ENCODE measurements around the gene ST7. TPM values are rescaled to one million over a fixed set of nuclear protein-coding genes. Genes with fewer than 3 reads are reported as not detected.

ST7 gene
- total RNA-seq, 1 experiment from 2014 or later, result 12.4 TPM

DNA sequence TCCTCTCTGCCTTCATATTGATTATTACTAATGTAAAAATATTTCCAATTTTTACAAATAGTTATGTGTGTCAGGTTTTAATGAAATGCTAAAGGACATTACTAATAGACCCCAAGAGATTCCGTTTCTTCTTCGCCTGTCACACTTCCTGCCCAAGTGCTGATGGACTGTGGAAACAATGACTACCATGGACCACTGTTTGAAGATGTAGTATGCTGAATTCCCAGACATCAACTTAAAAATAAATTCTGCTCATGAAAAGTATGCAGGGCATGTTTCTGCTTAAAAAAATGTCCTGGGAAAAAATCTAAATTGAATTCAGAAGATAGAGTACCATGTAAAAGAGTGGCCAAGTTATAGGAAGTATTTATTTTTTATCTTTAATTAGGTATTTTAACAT is 52.1 kb downstream of the ST7 start (continued):
- TF ChIP-seq, protein P1, sequence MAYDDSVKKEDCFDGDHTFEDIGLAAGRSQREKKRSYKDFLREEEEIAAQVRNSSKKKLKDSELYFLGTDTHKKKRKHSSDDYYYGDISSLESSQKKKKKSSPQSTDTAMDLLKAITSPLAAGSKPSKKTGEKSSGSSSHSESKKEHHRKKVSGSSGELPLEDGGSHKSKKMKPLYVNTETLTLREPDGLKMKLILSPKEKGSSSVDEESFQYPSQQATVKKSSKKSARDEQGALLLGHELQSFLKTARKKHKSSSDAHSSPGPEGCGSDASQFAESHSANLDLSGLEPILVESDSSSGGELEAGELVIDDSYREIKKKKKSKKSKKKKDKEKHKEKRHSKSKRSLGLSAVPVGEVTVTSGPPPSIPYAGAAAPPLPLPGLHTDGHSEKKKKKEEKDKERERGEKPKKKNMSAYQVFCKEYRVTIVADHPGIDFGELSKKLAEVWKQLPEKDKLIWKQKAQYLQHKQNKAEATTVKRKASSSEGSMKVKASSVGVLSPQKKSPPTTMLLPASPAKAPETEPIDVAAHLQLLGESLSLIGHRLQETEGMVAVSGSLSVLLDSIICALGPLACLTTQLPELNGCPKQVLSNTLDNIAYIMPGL (CRISPR knock-in tag; IDR thresholded peaks at IDR 0.05), result no peak
- TF ChIP-seq ZNF396 (CRISPR knock-in tag; IDR thresholded peaks at IDR 0.05; ENCODE audit: borderline replicate concordance), result no peak
- TF ChIP-seq, protein P2, sequence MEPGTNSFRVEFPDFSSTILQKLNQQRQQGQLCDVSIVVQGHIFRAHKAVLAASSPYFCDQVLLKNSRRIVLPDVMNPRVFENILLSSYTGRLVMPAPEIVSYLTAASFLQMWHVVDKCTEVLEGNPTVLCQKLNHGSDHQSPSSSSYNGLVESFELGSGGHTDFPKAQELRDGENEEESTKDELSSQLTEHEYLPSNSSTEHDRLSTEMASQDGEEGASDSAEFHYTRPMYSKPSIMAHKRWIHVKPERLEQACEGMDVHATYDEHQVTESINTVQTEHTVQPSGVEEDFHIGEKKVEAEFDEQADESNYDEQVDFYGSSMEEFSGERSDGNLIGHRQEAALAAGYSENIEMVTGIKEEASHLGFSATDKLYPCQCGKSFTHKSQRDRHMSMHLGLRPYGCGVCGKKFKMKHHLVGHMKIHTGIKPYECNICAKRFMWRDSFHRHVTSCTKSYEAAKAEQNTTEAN (CRISPR knock-in tag; IDR thresholded peaks at IDR 0.05), result no peak
- TF ChIP-seq, protein P3, sequence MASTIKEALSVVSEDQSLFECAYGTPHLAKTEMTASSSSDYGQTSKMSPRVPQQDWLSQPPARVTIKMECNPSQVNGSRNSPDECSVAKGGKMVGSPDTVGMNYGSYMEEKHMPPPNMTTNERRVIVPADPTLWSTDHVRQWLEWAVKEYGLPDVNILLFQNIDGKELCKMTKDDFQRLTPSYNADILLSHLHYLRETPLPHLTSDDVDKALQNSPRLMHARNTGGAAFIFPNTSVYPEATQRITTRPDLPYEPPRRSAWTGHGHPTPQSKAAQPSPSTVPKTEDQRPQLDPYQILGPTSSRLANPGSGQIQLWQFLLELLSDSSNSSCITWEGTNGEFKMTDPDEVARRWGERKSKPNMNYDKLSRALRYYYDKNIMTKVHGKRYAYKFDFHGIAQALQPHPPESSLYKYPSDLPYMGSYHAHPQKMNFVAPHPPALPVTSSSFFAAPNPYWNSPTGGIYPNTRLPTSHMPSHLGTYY (CRISPR knock-in tag; IDR thresholded peaks at IDR 0.05), result no peak
- TF ChIP-seq ZNF263 (CRISPR knock-in tag; IDR thresholded peaks at IDR 0.05; ENCODE audit: low read depth), result no peak
- TF ChIP-seq ZNF138 (CRISPR knock-in tag; conservative IDR thresholded peaks at IDR 0.05), result no peak

DNA sequence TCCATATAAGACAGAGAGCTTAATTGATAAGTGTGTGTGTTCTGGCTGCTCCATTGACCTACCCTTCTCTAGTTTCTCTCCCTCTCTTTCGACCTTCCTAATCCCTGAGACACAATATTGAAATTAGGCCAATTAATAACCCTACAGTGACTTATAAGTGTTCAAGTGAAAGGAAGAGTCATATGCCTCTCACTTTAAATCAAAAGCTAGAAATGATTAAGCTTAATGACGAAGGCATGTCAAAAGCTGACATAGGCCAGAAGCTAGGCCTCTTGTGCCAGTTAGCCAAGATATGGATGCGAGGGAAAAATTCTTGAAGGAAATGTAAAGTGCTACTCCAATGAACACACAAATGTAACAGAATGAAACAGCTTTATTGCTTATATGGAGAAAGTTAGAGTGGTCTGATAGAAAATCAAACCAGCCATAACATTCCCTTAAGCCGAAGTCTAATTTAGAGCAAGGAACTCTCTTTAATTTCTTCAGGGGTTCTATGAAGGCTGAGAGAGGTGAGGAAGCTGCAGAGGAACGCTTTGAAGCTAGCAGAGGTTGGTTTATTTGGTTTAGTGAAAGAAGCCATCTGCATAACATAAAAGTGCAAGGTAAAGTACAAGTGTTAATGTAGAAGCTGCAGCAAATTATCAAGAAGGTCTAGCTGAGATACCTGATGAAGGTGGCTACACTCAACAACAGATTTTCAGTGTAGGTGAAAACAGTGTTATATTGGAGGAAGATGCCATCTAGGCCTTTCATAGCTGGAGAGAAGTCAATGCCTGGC is 53.8 kb downstream of the ST7 start:
- CTCF ChIA-PET, result interaction anchor here (0.6 to 2.8 kb wide), 4 partner anchors 12 to 75 kb away, joined by 3 to 12 read pairs (median 4); no protein-coding TSS in a partner anchor
- H3K4me1 Mint-ChIP-seq, result peaks cover 11% of the 10 kb centered on the region
- H3K27me3 Mint-ChIP-seq (ENCODE audit: low read depth), result no peaks in the 10 kb centered on the region
- no peaks in the 10 kb centered on the region for H3K36me3 Mint-ChIP-seq
- no peaks in the 10 kb centered on the region for H3K9me3 Mint-ChIP-seq
- POLR2A ChIA-PET, result no interaction called here
- DNase-seq (ENCODE audit: low spot score) (no peak), ATAC-seq (no peak)
- H3K27ac Mint-ChIP-seq, result no peak overlapping the region
- no peak overlapping the region for H3K4me3 Mint-ChIP-seq
- TF ChIP-seq, protein P3 (CRISPR knock-in tag; IDR thresholded peaks at IDR 0.05), result no peak
- TF ChIP-seq, protein P4, sequence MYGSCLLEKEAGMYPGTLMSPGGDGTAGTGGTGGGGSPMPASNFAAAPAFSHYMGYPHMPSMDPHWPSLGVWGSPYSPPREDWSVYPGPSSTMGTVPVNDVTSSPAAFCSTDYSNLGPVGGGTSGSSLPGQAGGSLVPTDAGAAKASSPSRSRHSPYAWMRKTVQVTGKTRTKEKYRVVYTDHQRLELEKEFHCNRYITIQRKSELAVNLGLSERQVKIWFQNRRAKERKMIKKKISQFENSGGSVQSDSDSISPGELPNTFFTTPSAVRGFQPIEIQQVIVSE (CRISPR knock-in tag; IDR thresholded peaks at IDR 0.05; ENCODE audit: borderline replicate concordance), result no peak

DNA sequence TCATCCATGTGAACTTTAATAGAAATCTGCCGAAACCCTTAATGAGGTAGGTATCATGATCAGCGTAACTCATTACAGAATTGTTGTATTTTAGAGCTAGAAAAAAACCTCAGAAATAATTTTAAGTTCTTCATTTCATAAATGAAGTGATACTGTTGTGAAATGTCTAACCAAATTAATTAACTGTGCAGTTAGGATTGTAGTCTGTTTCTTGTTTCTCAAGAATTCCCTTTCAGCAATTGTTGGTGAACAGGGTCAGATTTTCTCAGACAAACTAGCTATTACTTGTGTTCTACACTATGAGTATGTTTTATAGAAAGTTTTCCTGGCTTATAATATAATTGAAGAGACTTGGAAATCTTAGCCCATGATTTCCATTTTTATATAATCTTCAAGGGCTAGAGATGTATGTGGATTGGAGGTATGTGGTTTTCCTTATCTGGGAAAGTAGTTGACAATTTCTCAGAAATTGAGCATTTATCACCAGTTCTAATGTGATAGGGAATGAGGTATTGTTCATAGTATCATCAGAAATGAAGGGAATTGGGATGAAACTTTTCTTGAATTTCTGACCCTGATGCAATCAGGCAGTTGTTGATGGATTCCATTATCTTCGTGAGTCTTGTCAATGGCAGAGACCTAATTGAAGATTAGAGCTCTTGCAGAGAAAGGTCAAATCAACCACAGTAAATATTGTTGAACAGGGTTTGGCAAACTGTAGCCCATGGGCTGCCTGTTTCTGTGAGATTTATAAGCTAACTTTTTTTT is 55.0 kb downstream of the ST7 start:
- Mint-ChIP-seq H3K9me3 (no peaks in the 10 kb centered on the region), H3K36me3 (no peaks in the 10 kb centered on the region), H3K4me1 (peaks cover 11% of the 10 kb centered on the region), H3K27me3 (ENCODE audit: low read depth) (no peaks in the 10 kb centered on the region), H3K4me3 (no peak overlapping the region), H3K27ac (no peak overlapping the region)
- POLR2A ChIA-PET, result interaction anchor here (0.7 kb wide), 1 partner anchor 9 kb away, joined by 4 read pairs; no protein-coding TSS in a partner anchor
- ATAC-seq, result no peak
- CTCF ChIA-PET, result interaction anchor here (0.7 to 2.8 kb wide), 5 partner anchors 13 to 708 kb away, joined by 3 to 12 read pairs (median 5); no protein-coding TSS in a partner anchor
- no peak for DNase-seq (ENCODE audit: low spot score)
- TF ChIP-seq NFYB (CRISPR knock-in tag; conservative IDR thresholded peaks at IDR 0.05; ENCODE audit: low read depth) (no peak), NFE2L1 (CRISPR knock-in tag; IDR thresholded peaks at IDR 0.05) (no peak), HMGA2 (CRISPR knock-in tag; IDR thresholded peaks at IDR 0.05) (no peak), RELA (CRISPR knock-in tag; IDR thresholded peaks at IDR 0.05; ENCODE audit: borderline replicate concordance) (no peak), IRF2 (CRISPR knock-in tag; IDR thresholded peaks at IDR 0.05; ENCODE audit: borderline replicate concordance, low read depth) (no peak)
- TF ChIP-seq, protein P5, sequence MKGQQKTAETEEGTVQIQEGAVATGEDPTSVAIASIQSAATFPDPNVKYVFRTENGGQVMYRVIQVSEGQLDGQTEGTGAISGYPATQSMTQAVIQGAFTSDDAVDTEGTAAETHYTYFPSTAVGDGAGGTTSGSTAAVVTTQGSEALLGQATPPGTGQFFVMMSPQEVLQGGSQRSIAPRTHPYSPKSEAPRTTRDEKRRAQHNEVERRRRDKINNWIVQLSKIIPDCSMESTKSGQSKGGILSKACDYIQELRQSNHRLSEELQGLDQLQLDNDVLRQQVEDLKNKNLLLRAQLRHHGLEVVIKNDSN (CRISPR knock-in tag; IDR thresholded peaks at IDR 0.05), result no peak
- TF ChIP-seq, protein P2 (CRISPR knock-in tag; IDR thresholded peaks at IDR 0.05), result no peak
- TF ChIP-seq, protein P6, sequence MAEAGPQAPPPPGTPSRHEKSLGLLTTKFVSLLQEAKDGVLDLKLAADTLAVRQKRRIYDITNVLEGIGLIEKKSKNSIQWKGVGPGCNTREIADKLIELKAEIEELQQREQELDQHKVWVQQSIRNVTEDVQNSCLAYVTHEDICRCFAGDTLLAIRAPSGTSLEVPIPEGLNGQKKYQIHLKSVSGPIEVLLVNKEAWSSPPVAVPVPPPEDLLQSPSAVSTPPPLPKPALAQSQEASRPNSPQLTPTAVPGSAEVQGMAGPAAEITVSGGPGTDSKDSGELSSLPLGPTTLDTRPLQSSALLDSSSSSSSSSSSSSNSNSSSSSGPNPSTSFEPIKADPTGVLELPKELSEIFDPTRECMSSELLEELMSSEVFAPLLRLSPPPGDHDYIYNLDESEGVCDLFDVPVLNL (CRISPR knock-in tag; IDR thresholded peaks at IDR 0.05; ENCODE audit: borderline replicate concordance, low read depth), result no peak
- TF ChIP-seq, protein P7, sequence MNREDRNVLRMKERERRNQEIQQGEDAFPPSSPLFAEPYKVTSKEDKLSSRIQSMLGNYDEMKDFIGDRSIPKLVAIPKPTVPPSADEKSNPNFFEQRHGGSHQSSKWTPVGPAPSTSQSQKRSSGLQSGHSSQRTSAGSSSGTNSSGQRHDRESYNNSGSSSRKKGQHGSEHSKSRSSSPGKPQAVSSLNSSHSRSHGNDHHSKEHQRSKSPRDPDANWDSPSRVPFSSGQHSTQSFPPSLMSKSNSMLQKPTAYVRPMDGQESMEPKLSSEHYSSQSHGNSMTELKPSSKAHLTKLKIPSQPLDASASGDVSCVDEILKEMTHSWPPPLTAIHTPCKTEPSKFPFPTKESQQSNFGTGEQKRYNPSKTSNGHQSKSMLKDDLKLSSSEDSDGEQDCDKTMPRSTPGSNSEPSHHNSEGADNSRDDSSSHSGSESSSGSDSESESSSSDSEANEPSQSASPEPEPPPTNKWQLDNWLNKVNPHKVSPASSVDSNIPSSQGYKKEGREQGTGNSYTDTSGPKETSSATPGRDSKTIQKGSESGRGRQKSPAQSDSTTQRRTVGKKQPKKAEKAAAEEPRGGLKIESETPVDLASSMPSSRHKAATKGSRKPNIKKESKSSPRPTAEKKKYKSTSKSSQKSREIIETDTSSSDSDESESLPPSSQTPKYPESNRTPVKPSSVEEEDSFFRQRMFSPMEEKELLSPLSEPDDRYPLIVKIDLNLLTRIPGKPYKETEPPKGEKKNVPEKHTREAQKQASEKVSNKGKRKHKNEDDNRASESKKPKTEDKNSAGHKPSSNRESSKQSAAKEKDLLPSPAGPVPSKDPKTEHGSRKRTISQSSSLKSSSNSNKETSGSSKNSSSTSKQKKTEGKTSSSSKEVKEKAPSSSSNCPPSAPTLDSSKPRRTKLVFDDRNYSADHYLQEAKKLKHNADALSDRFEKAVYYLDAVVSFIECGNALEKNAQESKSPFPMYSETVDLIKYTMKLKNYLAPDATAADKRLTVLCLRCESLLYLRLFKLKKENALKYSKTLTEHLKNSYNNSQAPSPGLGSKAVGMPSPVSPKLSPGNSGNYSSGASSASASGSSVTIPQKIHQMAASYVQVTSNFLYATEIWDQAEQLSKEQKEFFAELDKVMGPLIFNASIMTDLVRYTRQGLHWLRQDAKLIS (CRISPR knock-in tag; IDR thresholded peaks at IDR 0.05; ENCODE audit: borderline replicate concordance), result no peak

Measured in WTC11 (cell line).